ENCODE measurements around the gene RND2. TPM values are rescaled to one million over a fixed set of nuclear protein-coding genes. Genes with fewer than 3 reads are reported as not detected.

The RND2 gene
- total RNA-seq, 2 experiments from 2014 or later: 0.30 TPM; not detected in 1

DNA sequence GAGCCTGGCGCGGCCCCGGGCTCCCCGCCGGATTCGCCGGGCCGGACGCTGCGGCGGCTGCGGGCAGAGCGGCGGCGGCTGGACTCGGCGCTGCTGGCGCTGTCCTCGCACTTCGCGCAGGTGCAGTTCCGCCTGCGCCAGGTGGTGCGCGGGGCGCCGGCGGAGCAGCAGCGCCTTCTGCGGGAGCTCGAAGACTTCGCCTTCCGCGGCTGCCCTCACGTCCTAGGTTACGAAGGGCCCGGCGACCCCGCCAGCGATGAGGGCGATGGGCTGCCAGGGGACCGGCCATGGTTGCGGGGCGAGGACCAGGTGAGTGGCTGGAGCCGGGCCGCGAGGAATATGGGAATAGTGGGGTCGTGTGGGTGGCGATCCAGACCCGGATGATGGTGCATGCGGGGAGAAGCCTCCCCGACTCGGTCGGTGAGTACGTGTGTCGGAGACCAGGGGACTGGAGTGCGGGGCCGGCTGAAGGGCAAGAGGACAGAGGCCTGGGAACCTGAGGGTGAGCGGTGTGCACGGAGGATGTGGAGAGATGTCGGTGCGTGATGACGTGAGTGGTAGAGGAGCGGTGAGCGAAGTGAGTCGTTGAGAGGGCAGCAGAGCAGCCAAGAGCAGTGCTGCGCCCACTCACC is 44.1 kb upstream of the RND2 start:
- Histone ChIP-seq H3K27ac (ENCODE audit: low read depth, low read length, poor library complexity, severe bottlenecking) (peak overlapping the region; percentile 84), H2AFZ (ENCODE audit: low read length) (peak overlapping the region; percentile 45; the same call in 1 of the 2 replicates), H3K36me3 (ENCODE audit: insufficient read depth, low read length) (peaks cover 10% of the 10 kb centered on the region), H3K4me3 (ENCODE audit: low read depth, low read length, poor library complexity, severe bottlenecking) (peak overlapping the region; percentile 78), H3K4me1 (ENCODE audit: insufficient read depth, low read length, poor library complexity, severe bottlenecking) (peaks cover 43% of the 10 kb centered on the region), H3K4me2 (ENCODE audit: low read length) (peak overlapping the region; percentile 85), H3K9me3 (ENCODE audit: low read length) (no peaks in the 10 kb centered on the region), H4K20me1 (ENCODE audit: insufficient read depth, low read length) (peaks cover 5% of the 10 kb centered on the region; the same call in 1 of the 2 replicates), H3K79me2 (ENCODE audit: insufficient read depth, low read depth, low read length) (peaks cover 40% of the 10 kb centered on the region; the same call in 1 of the 2 replicates), H3K9me2 (ENCODE audit: insufficient read depth, low read length) (no peaks in the 10 kb centered on the region)
- ChIA-PET POLR2A (no interaction called here), CTCF (ENCODE audit: unreplicated experiment) (interaction anchor here (0.6 kb wide), 1 partner anchor 304 kb away, joined by 4 read pairs; no protein-coding TSS in a partner anchor)
- TF ChIP-seq, protein P1, sequence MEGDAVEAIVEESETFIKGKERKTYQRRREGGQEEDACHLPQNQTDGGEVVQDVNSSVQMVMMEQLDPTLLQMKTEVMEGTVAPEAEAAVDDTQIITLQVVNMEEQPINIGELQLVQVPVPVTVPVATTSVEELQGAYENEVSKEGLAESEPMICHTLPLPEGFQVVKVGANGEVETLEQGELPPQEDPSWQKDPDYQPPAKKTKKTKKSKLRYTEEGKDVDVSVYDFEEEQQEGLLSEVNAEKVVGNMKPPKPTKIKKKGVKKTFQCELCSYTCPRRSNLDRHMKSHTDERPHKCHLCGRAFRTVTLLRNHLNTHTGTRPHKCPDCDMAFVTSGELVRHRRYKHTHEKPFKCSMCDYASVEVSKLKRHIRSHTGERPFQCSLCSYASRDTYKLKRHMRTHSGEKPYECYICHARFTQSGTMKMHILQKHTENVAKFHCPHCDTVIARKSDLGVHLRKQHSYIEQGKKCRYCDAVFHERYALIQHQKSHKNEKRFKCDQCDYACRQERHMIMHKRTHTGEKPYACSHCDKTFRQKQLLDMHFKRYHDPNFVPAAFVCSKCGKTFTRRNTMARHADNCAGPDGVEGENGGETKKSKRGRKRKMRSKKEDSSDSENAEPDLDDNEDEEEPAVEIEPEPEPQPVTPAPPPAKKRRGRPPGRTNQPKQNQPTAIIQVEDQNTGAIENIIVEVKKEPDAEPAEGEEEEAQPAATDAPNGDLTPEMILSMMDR (conservative IDR thresholded peaks at IDR 0.05; ENCODE audit: low read length): peak; percentile 50
- no peak for TF ChIP-seq EZH2phosphoT487 (IDR thresholded peaks at IDR 0.05; ENCODE audit: borderline replicate concordance, low read depth, low read length)
- intact Hi-C loops (cut with micrococcal nuclease; ENCODE audit: unreplicated experiment): loop anchor here (1.0 kb wide), 1 partner anchor 17 kb away; the partner anchor contains the start of gene RPL27
- DNase-seq (ENCODE audit: low spot score): peak; percentile 86
- no TSS peak for BruUV-seq (replicated peaks)

DNA sequence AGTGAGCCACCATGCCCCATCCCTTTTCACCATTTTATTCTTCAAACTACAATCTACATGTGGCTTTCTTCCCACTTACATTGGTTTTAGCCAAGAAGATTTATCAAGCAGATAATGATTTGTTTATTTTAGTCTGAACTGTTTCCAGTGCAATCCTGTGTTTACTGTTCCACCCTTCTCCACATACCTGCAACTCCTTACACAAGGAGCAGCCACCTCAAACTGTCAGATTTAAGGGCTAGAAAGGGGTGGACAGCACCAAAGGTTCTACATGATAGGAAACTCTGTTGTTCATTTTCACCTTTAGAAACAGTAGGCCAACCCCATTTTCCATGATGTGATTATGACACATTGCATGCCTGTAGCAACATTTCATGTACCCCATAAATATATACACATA is 42.8 kb upstream of the RND2 start:
- ChIA-PET POLR2A (interaction anchor here (0.7 to 1.1 kb wide), 3 partner anchors 13 to 278 kb away, joined by 4 to 5 read pairs (median 5); no protein-coding TSS in a partner anchor), CTCF (ENCODE audit: unreplicated experiment) (no interaction called here)
- Histone ChIP-seq H3K79me2 (ENCODE audit: insufficient read depth, low read depth, low read length) (peaks cover 54% of the 10 kb centered on the region; the same call in 1 of the 2 replicates), H3K4me2 (ENCODE audit: low read length) (peak overlapping the region; percentile 85), H3K4me1 (ENCODE audit: insufficient read depth, low read length, poor library complexity, severe bottlenecking) (peaks cover 47% of the 10 kb centered on the region), H3K9me2 (ENCODE audit: insufficient read depth, low read length) (no peaks in the 10 kb centered on the region), H4K20me1 (ENCODE audit: insufficient read depth, low read length) (peaks cover 5% of the 10 kb centered on the region; the same call in 1 of the 2 replicates), H3K36me3 (ENCODE audit: insufficient read depth, low read length) (peaks cover 24% of the 10 kb centered on the region), H2AFZ (ENCODE audit: low read length) (no peak overlapping the region), H3K4me3 (ENCODE audit: low read depth, low read length, poor library complexity, severe bottlenecking) (peak overlapping the region; percentile 78), H3K27ac (ENCODE audit: low read depth, low read length, poor library complexity, severe bottlenecking) (peak overlapping the region; percentile 27), H3K9me3 (ENCODE audit: low read length) (no peaks in the 10 kb centered on the region)
- BruUV-seq (replicated peaks): TSS peak; percentile 46
- intact Hi-C loops (cut with micrococcal nuclease; ENCODE audit: unreplicated experiment): no loop called here
- DNase-seq (ENCODE audit: low spot score): no peak
- no peak for TF ChIP-seq EZH2phosphoT487 (IDR thresholded peaks at IDR 0.05; ENCODE audit: borderline replicate concordance, low read depth, low read length)
- TF ChIP-seq, protein P1 (conservative IDR thresholded peaks at IDR 0.05; ENCODE audit: low read length): no peak
